Glutamatergic neuron (in vitro differentiated cells): Measurements from ENCODE around the gene TAF5L. TPM values are rescaled to one million over a fixed set of nuclear protein-coding genes. Genes with fewer than 3 reads are reported as not detected.

Experiments used
- DNase-seq: peaks from one replicate; pipeline ENCODE4 v3.0.0; 2022
- H3K27ac Mint-ChIP-seq: one replicate; pipeline ENCODE4 v1.8.0; 2020; ENCODE audit warnings: mild to moderate bottlenecking, mixed read lengths, inconsistent platforms; ENCODE audit not compliant: unreplicated experiment
- H3K27me3 Mint-ChIP-seq: one replicate; pipeline ENCODE4 v1.8.0; 2020; ENCODE audit warnings: mild to moderate bottlenecking, moderate library complexity, mixed read lengths, inconsistent platforms; ENCODE audit not compliant: unreplicated experiment
- H3K36me3 Mint-ChIP-seq: one replicate; pipeline ENCODE4 v1.8.0; 2020; ENCODE audit warnings: mild to moderate bottlenecking, mixed read lengths, inconsistent platforms; ENCODE audit not compliant: unreplicated experiment
- H3K4me1 Mint-ChIP-seq: one replicate; pipeline ENCODE4 v1.8.0; 2020; ENCODE audit warnings: mild to moderate bottlenecking, low read depth, mixed read lengths, inconsistent platforms; ENCODE audit not compliant: unreplicated experiment
- H3K4me3 Mint-ChIP-seq: one replicate; pipeline ENCODE4 v1.8.0; 2020; ENCODE audit warnings: mild to moderate bottlenecking, mixed read lengths, inconsistent platforms; ENCODE audit not compliant: unreplicated experiment
- H3K9me3 Mint-ChIP-seq: one replicate; pipeline ENCODE4 v1.8.0; 2020; ENCODE audit warnings: mild to moderate bottlenecking, moderate library complexity, mixed read lengths, inconsistent platforms; ENCODE audit not compliant: unreplicated experiment
- total RNA-seq: library from RNA; stranded (reverse); fragmentation: NEBNext Ultra II Directional; extraction: Animal tissue kit (Norgen Biotek cat#: 25700); gene quantifications from one replicate; pipeline ENCODE4 v1.2.1, GENCODE V29; 2021; ENCODE audit not compliant: unreplicated experiment
- TF ChIP-seq, protein P1 (sequence below): fragments of 200-600 bp; sonication (generic); IDR thresholded peaks from one replicate; pipeline ENCODE4 v1.5.0; 2021; ENCODE audit not compliant: partially characterized antibody, unreplicated experiment

TAF5L gene
- total RNA-seq, 1 donor from 2014 or later, result 19.6 TPM

DNA sequence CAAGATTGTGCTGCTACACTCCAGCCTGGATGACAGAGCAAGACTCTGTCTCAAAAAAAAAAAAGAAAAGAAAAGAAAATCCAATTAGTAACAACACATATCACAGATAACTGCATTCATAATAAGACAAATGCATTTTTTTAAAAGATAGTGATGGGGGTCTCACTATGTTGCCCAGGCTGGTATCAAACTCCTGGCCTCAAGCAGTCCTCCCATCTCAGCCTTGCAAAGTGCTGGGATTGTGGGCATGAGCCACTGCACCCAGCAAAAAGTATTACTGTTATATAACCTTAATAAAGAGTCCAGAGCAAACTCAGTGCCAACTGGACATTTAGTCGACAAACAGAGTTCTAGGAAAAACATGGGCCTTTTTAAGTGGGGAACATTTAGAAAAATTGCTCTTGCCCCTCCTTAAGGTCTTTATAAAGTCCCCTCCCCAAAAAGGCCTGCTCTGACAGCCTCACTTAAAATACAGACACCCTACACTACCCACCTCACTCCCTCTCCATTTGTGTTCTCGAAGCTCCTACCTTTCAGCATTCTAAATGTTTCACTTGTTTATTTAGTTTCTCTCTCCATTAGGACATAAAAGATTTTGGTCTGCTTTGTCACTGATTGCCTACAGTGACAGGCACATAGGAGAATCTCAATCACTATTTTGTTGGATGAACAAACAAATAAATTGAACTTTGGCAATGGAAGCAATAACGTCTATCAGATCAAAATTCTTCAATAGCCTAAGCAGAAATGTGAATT, 74.9 kb downstream of the TAF5L start:
- TF ChIP-seq, protein P1, sequence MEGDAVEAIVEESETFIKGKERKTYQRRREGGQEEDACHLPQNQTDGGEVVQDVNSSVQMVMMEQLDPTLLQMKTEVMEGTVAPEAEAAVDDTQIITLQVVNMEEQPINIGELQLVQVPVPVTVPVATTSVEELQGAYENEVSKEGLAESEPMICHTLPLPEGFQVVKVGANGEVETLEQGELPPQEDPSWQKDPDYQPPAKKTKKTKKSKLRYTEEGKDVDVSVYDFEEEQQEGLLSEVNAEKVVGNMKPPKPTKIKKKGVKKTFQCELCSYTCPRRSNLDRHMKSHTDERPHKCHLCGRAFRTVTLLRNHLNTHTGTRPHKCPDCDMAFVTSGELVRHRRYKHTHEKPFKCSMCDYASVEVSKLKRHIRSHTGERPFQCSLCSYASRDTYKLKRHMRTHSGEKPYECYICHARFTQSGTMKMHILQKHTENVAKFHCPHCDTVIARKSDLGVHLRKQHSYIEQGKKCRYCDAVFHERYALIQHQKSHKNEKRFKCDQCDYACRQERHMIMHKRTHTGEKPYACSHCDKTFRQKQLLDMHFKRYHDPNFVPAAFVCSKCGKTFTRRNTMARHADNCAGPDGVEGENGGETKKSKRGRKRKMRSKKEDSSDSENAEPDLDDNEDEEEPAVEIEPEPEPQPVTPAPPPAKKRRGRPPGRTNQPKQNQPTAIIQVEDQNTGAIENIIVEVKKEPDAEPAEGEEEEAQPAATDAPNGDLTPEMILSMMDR, result no peak
- no peak overlapping the region for H3K4me3 Mint-ChIP-seq
- H3K36me3 Mint-ChIP-seq, result no peaks in the 10 kb centered on the region
- H3K4me1 Mint-ChIP-seq, result peaks cover 10% of the 10 kb centered on the region
- no peak overlapping the region for H3K27ac Mint-ChIP-seq
- H3K9me3 Mint-ChIP-seq, result no peaks in the 10 kb centered on the region
- no peak for DNase-seq
- no peaks in the 10 kb centered on the region for H3K27me3 Mint-ChIP-seq

DNA sequence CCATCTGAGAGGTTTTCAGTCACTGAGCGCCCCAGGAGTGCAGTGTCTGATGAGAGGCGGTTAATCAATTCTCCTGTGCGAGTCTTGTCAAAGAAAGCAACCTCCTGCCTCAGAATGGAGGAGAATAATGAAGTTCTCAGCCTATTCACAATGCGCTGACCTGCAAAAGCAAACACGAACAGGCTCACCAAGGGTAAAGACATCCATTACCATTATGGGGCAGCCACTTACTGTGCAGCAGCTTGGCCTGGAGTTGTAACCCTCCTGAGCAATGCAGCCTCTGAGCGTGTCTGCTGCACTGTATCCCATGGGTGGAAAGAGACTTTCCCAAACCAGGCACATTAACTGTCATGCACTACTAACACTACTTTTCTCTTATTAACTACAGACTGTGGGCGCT, 78.4 kb downstream of the TAF5L start:
- no peaks in the 10 kb centered on the region for H3K27me3 Mint-ChIP-seq
- peaks cover 2% of the 10 kb centered on the region for H3K4me1 Mint-ChIP-seq
- TF ChIP-seq, protein P1, result no peak
- H3K36me3 Mint-ChIP-seq, result no peaks in the 10 kb centered on the region
- H3K9me3 Mint-ChIP-seq, result no peaks in the 10 kb centered on the region
- no peak for DNase-seq
- no peak overlapping the region for H3K27ac Mint-ChIP-seq
- no peak overlapping the region for H3K4me3 Mint-ChIP-seq

DNA sequence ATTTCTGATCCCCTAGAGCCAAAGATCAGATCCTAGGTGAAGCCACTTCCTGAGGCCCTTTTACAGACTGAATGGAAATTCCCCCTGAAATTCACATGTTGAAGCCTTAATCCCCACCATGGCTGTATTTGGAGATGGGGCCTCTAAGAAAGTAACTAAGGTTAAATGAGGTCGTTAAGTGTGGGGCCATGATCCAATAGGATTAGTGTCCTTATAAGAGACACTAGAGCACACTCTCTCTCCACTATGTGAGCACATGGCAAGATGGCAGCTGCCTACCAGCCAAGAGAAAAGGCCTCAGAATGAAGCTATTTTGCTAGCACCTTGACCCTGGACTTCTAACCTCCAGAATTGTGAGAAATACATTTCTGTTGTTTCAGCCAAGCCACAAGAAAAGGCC, 81.3 kb downstream of the TAF5L start:
- H3K36me3 Mint-ChIP-seq, result no peaks in the 10 kb centered on the region
- H3K27ac Mint-ChIP-seq, result no peak overlapping the region
- H3K4me3 Mint-ChIP-seq, result no peak overlapping the region
- no peaks in the 10 kb centered on the region for H3K9me3 Mint-ChIP-seq
- no peaks in the 10 kb centered on the region for H3K4me1 Mint-ChIP-seq
- DNase-seq, result no peak
- TF ChIP-seq, protein P1, result no peak
- no peaks in the 10 kb centered on the region for H3K27me3 Mint-ChIP-seq

Other genes starting within 250 kb of the TAF5L start
- 1.9 TPM for gene ACTA1, start 192.0 kb downstream of the TAF5L start, total RNA-seq
- 42.9 TPM for gene NUP133, start 117.8 kb downstream of the TAF5L start, total RNA-seq
- gene ABCB10, start 67.4 kb downstream of the TAF5L start, total RNA-seq, result 15.0 TPM
- gene URB2, start 125 bp upstream of the TAF5L start, total RNA-seq, result 9.0 TPM